Activated CD4-positive, CD25-positive, alpha-beta regulatory T cell (primary cell): ENCODE measurements around the gene PPP1R1C.

Experiments used
- DNase-seq, 4 experiments: peaks; one replicate each; lab custom pipeline; 2025; lab: John Stamatoyannopoulos, UW

The PPP1R1C gene

GRCh38 chr2:181972431-181973170, 13.1 kb upstream of the PPP1R1C start:
- no peak for DNase-seq

- no peak for DNase-seq
These were observed 12.4 kb upstream of the PPP1R1C start for GRCh38 chr2:181973171-181973783.

- no peak for DNase-seq
These were observed 7.8 kb upstream of the PPP1R1C start for GRCh38 chr2:181977661-181978350.

- DNase-seq: no peak
These were observed 7.1 kb upstream of the PPP1R1C start for GRCh38 chr2:181978351-181979150.

- no peak for DNase-seq
These were observed 1.6 kb upstream of the PPP1R1C start for GRCh38 chr2:181984060-181984459.

GRCh38 chr2:181984814-181985631, 630 bp upstream of the PPP1R1C start:
- DNase-seq: no peak

GRCh38 chr2:181988154-181988924, 2.7 kb downstream of the PPP1R1C start:
- no peak for DNase-seq

GRCh38 chr2:181989099-181989498, 3.4 kb downstream of the PPP1R1C start:
- DNase-seq: no peak

- no peak for DNase-seq
These were observed 5.7 kb downstream of the PPP1R1C start for GRCh38 chr2:181991171-181991885.

GRCh38 chr2:181992776-181993175, 7.1 kb downstream of the PPP1R1C start:
- no peak for DNase-seq

GRCh38 chr2:181995289-181995688, 9.6 kb downstream of the PPP1R1C start:
- no peak for DNase-seq

GRCh38 chr2:181998041-181998835, 12.6 kb downstream of the PPP1R1C start:
- DNase-seq: no peak

- DNase-seq: no peak
These were observed 13.4 kb downstream of the PPP1R1C start for GRCh38 chr2:181998891-181999654.

- DNase-seq: no peak
These were observed 14.3 kb downstream of the PPP1R1C start for GRCh38 chr2:181999911-182000310.

GRCh38 chr2:182004945-182005520, 19.4 kb downstream of the PPP1R1C start:
- no peak for DNase-seq

- no peak for DNase-seq
These were observed 21.1 kb downstream of the PPP1R1C start for GRCh38 chr2:182006595-182007341.

GRCh38 chr2:182014284-182014683, 28.6 kb downstream of the PPP1R1C start:
- DNase-seq: no peak
